Hepatocyte (in vitro differentiated cells): ENCODE data around the gene AUTS2.

Experiments used
- CTCF ChIP-seq: fragments of 200-600 bp; sonication (generic); IDR thresholded peaks from 2 replicates; pipeline ENCODE4 v1.5.1; 2016; ENCODE audit warnings: antibody characterized with exemption, mild to moderate bottlenecking; ENCODE audit not compliant: poor library complexity
- EZH2 ChIP-seq: fragments of 200-600 bp; sonication (generic); IDR thresholded peaks from 2 replicates; pipeline ENCODE4 v1.6.1; 2016; ENCODE audit warnings: antibody characterized with exemption, mild to moderate bottlenecking, borderline replicate concordance

GRCh38 chr7:69966766-69967591 is 368.7 kb downstream of the AUTS2 start:
- TF ChIP-seq CTCF (no peak), EZH2 (no peak)
